ENCODE results near the gene CDH4.

DNA sequence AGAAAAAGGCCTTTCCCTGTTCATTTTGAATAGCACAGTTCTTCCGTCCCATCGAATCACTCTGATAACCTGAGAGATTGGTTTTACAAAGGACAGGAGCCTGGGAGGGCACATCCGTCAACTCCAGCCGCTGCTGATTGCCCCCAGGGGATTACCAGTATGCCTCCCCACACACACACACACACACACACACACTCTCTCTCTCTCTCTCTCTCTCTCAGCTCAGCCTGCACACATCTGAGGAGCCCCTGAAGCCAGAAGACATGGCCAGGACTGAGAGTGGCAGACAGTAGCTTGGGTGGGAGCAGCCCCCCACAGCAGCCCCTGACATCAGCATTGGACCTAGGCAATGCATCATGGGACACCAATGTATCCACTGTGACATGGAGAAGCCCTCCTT, 13.2 kb upstream of the CDH4 start:
- TF ChIP-seq, protein P1, sequence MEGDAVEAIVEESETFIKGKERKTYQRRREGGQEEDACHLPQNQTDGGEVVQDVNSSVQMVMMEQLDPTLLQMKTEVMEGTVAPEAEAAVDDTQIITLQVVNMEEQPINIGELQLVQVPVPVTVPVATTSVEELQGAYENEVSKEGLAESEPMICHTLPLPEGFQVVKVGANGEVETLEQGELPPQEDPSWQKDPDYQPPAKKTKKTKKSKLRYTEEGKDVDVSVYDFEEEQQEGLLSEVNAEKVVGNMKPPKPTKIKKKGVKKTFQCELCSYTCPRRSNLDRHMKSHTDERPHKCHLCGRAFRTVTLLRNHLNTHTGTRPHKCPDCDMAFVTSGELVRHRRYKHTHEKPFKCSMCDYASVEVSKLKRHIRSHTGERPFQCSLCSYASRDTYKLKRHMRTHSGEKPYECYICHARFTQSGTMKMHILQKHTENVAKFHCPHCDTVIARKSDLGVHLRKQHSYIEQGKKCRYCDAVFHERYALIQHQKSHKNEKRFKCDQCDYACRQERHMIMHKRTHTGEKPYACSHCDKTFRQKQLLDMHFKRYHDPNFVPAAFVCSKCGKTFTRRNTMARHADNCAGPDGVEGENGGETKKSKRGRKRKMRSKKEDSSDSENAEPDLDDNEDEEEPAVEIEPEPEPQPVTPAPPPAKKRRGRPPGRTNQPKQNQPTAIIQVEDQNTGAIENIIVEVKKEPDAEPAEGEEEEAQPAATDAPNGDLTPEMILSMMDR (IDR thresholded peaks at IDR 0.05) = no peak
- TF ChIP-seq ZFX (IDR thresholded peaks at IDR 0.05; ENCODE audit: borderline replicate concordance) = no peak
